AG08395 (cell line): ENCODE measurements around the gene TMEM184A.

Experiments
- DNase-seq: peaks from one replicate; pipeline ENCODE4 v3.0.0; 2012; ENCODE audit warnings: mixed read lengths, low spot score

The TMEM184A gene

DNA sequence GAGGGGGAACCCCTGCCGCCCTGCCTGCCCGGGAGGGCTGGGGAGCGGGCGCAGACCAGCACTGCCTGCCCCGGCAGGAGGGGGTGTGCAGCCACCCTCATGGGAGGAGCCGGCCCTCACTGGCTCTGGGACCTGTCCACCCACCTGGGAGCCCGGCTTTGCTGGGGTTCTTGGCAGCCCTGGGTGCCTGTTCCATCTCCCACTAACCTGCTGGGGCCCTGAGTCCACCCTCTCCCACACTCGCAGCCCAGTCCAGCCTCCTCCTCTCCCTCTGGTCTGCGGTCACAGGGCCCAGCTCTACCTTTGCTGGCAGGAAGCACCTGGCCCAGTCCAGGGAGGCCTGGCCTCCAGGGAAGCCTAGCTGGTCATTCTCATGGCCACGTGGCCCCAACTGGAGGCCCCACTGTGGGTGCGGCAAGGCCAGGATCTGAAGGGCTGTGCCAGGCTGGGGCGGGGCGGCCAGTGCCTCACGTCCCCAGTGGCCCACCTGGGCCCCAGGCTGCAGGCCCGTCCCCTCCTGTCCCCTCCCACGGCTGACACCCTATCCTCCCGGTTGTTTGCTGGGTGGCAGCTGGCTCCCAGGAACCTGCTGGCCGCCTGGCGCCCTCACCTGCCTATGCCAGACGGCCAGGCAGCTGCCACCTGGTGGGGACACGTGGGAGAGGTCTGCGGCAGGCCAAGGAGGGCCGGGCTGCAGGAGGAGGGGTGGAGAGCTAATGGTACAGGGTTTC, at the start of gene TMEM184A:
Gene TMEM184A, minus strand, starts transcription at position 393 of the 731 bp plus-strand sequence. CDS start 721 bp downstream, outside the sequence.
- no peak for DNase-seq

DNA sequence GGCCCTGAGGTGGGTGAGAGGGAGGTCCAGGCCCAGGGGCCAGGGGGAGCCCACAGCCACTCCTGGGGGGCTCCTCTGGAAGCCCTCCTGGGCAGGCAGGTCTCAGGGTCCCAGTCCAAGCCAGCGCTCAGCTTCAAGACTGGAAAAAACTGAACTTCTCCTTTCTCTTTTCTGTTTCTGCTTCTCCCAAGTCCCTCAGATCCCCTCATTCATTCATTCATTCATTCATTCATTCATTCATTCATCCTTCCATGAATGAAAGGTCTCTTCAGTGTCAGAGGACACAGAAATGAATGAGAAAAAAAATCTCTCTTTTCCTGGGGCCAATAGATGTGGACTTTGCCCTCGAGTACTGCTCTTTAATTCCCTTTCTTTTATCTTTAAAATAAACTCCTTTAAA, 48.4 kb upstream of the TMEM184A start:
- no peak for DNase-seq

DNA sequence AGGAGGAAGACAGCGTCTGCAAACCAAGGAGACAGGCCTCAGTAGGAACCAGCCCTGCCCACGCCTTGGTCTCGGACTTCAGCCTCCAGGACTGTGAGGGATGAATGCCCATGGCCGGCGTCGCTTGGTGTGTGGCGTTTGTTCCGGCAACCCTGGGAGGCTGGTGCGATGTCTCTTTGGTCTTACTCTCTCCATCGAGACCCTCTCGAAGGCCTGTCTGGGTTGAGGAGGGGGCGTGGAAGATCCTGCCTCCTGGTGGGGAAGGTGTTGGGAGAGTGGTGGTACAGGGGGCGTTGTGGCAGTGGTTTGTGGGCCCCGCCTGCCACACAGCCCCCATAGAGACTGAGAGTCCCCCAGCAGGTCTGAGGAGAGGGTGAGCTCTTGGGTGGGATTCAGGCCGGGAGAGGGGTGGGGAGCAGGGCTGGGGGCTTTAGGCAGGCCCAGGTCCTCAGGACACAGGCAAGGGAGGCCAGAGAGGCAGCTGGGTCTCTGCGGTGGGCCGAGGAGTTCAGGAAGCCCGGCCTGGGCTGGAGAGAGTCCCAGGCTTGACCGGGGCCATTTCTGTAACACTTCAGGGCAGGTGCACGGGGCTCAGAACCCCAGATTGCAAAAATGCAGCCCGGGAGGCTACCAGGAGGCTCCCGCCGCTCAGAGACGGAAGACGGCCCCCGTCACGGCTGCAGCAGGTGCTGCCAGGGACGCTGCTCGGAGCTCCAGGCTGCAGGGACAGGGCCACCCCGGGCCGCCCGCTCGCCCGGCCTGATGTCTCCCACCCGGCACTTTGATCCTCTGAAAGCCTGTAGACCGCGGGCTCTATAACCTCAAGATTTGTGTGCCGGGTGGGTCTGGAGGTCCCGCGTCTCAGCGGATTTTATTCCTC, 47.6 kb upstream of the TMEM184A start:
- no peak for DNase-seq

DNA sequence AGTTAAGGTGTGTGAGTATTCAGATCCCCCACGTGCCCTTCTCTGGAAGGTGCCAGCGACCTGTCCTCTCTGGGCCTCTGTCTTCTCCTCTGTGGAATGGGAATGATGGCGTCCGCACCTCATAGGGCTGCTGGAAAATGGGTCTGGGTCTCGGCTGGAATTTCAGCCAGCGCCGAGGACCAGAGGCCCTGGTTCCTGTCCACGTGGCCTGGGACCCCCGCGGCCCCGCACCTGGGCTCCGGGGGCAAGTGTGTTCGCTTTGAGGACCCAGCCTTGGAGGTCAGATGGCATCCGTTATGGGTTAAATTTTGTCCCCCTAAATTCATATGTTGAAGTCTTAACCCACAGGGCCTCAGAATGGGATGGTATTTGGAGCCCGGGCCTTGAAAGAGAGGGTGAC, 46.4 kb upstream of the TMEM184A start:
- no peak for DNase-seq

DNA sequence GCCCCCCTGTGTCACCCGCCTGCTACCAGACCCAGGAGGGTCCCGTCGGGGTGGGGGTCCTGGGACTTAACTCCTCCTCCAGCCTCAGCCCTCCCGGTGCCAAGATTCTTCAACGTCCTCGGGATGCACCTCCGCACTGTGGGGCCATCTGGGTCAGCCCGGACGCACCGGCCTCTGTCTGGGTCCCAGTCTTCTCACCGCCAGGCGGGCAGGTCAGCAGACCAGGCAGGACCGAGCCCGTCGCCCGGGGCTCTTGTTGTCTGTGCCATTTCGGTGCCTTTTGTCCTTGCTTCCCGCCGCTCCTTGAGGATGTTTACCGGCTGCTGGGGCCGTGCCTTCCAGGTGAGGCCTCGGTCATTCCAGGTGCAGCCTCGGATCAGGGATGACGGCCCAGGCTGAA, 46.0 kb upstream of the TMEM184A start:
- no peak for DNase-seq

DNA sequence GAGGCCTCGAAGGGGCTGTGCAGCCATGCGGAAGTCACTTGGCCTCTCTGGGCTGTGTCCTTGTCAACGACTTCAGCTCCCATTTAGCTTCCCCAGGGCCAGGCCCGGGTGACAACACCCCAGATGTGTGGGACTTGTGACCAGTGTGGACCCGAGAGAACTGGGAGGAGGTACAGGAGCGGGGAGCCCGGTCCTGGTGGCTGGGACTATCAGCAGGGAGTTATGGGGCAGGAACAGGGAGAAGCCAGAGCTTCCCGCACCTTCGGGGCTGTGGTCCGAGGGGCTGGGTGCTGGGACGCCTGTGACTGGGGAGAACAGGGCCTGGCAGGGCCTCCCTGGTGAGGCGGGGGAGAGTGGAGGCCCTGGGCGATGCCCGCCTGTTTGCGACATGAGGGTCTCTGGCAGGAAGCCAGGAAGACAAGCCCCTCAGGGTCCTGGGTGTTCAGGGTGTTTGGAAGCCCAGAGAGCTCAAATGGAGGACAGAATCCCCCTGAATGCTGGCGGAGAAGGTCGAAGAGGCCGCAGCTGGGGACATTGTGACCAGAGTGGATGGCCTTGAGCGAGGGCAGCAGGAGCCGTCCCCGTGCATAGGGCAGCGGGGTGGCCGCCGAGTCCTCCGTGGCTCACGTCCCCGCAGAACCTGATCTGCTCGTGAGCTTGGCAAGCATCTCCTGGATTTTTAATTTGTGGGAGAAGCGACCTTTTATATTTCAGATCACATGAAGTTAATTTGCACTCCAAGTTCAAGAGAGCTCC, 43.8 kb upstream of the TMEM184A start:
- DNase-seq, result no peak

DNA sequence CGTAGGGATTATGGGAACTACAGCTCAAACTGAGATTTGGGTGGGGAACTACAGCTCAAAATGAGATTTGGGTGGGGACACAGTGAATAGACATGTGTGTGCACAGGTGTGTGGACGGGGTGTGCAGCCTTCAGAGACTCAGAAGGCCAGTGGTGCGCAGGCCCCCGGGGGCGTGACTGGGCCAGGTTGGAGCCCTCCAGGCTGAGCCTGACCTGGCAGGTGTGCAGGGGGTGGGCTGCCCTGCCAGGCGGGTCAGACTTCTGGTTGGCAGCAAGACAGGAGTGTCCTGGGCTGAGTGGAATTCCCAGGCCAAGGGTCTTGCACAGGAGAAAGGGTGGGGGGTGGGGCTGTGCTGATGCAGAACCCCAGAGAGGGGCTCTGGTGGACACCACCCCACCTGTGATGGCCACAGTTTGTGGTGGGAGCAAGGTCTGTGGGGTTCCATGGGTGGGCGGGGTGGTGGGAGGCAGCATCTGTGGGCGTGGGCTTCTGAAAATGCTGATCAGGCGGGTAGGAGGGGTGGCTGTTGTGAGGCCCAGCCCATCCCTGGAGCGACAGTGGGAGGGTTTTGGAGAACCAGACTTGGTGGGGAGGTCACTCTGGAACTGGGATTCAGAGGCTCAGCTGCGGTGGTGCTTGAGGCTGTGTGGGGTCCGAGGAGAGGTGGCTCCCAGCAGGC, 43.1 kb upstream of the TMEM184A start:
- DNase-seq, result no peak

DNA sequence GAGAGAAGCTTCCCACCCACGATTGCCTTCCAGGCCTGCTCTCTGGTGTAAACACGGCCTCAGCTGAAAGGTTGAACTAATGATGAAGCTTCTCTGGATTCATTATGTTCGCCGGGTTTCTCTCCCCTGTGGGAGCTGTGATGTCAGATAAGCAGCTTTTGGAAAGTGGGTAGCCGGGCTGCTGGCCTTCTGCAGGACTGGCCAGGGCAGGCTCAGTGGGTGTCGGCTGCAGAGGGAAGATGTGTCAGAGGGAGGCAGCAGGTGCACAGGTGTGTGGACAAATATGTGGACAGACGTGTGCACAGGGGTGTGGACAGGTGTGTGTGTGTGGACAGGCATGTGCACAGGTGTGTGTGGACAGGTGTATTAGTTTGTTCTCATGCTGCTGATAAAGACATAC, 42.3 kb upstream of the TMEM184A start:
- DNase-seq, result no peak

DNA sequence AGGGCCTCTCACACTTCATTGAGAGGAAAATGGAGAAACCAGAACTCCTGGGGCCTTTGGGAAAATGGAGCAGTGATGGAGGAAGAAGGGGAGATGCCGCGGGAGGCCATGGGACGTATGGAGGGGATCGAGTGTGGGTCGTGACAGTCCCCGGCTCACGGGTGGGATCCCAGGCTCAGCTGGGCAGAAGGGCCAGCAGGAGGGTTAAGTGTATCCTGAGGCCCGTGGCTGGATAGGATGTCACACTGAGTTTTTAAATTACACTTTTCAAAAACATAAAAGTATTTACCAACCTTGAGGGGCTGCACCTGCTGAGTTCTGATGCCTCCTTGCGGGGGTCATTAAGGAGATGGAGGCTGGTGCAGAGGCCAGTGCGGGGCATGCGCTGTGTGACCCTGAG, 41.8 kb upstream of the TMEM184A start:
- DNase-seq, result no peak

DNA sequence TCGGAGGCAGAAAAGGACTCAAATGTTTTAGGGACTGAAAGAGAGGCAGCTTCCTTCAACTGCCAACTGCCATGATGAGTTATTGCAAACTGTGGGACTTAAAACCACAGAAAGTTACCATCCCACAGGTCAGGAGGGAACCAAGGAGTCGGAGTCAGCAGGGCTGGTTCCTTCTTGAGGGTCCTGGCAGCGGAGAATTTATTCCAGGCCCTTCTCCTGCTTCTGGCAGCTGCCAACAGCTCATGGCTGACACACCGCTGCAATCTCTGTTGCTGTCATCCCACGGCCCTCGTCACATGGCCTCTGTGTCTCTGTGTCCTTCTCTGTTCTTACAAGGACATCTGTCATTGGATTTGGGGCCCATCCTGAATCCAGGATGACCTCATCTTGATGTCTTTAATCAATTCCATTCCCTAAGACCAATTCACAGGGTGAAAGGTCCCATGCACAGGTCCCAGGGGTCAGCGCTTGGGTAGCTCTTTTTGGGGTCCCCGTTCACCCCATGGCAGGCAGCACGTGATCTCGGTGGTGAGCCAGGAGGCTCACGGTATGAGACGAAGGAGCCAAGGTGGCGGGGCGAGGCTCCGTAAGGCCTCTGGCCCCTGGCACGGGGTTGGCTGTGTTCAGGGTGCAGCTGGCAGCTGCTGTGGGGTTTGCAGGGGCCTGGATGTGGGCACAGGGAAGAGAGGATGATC, 41.2 kb upstream of the TMEM184A start:
- DNase-seq, result no peak

DNA sequence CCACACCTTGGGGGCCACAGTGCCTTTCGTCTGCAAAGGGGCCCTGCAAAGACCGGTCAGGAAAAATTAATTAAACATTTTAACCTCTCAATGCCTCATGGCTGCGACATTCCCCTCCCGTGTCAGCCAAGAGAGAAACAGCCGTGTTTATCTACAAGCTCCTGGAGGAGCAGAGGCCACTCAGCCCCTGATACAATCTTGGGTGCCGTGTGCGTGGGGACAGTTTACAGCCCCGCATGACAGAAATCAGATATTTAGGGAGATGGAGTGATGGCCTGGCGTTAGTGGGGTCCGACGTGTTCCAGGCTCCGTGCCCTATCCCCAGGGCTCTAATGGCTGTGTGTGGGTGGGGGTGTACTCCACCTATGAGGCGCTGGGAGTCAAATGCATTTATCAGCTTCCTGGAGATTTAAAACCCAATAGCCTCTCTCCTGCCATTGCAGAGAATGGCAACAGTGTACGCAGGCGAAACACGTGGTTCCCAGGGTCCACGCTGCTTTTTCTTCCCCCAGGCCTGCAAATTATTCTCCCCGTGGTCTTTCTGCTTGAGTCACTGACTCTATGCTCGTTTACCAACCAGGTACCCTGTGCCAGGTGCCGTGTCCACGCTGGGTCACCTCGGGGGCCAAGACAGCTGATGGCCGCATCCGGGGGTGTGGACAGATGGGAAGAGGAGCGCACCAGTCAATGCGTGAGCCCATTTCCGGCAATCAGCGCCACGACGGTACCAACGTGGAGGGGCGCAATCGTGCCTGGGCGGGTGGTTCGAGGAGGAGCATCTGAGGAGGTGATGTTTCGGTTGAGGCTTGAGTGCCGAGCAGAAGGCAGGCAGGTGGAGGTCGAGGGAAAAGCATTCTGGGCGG, 40.4 kb upstream of the TMEM184A start:
- no peak for DNase-seq

DNA sequence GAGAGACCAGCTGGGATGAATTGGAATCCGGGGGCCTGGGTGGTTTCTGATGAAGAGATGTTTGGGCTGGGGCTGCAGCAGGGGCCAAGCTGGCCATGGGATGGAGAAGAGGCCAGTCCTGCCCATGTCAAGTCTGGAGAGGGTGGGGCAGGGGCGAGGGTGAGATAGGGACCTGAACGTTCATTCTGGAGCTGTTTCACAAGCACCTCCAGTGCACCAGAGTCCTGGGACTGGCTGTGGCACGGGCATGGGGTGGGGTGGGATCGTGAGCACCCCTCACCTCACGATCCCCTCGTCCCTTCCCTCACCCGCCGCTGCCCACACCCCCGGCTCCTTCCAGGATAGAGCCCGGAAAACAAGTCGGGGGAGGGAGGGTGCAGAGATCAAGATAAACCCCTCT, 39.6 kb upstream of the TMEM184A start:
- no peak for DNase-seq

DNA sequence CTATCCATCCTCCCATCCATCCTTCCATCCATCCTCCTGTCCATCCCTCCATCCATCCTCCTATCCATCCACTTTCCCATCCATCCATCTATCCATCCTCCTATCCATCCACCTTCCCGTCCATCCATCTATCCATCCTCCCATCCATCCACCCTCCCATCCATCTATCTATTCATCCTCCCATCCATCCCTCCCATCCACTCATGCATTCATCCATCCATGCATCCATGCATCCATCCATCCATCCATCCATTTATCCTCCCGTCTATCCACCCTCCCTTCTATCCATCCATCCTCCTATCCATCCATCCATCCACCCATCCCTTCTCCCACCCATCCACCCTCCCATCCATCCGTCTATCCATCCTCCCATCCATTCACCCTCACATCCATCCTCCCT, 39.0 kb upstream of the TMEM184A start:
- no peak for DNase-seq

DNA sequence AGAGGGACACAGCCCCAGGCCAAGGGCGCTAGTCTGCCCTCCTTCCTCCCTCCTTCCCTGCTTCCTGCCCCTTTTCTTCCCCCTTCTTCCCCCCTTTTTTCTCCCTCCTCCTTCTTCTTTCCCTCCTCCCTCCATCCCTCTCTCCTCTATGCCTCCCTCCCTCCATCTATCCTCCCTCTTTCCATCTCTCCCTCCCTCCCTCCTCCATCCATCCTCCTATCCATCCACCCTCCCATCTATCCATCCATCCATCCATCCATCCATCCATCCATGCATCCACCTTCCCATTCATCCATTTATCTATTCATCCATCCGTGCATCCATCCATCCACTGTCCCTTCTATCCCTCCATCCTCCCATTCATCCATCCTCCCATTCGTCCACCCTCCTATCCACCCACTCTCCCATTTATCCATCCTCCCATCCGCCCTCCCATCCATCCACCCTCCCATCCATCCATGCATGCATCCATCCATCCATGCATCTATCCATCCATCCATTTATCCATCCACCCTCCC, 38.0 kb upstream of the TMEM184A start:
- no peak for DNase-seq

DNA sequence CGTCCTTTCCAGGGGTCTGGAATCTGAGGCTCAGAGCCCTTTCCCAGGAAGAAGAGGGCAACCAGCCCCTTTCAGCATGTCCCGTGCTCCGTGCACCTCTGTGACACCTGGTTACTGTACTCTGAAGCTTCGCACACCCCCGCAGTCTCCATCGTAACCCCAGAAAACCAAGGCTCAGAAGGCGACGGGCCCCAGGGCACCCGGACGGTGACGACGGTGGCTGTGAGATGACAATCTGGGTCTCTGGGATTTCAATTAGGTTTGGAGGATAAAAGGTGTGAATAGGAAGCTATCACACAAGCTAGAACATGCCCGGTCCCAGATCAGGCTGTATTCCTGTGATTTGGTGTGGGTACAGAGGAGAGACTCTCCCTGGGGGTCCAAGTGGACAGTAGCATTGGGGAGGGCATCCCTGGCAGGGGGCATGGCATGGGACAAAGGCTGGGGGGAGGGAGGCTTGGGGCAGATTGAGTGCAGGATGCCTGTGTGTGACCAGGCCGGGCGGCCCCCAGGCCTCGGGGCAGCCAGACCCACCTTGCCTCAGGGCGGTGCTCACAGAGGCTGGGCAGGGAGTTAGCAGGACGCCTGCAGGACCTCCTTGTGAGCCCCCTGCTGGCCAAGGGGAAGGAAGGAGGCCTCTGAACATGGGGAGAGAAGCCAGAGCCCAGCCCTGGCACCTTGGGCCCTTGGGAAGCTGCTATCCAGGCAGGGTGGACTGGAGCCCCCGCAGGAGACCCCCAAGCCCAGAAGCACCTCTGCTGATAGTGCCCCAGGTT, 37.3 kb upstream of the TMEM184A start:
- no peak for DNase-seq

DNA sequence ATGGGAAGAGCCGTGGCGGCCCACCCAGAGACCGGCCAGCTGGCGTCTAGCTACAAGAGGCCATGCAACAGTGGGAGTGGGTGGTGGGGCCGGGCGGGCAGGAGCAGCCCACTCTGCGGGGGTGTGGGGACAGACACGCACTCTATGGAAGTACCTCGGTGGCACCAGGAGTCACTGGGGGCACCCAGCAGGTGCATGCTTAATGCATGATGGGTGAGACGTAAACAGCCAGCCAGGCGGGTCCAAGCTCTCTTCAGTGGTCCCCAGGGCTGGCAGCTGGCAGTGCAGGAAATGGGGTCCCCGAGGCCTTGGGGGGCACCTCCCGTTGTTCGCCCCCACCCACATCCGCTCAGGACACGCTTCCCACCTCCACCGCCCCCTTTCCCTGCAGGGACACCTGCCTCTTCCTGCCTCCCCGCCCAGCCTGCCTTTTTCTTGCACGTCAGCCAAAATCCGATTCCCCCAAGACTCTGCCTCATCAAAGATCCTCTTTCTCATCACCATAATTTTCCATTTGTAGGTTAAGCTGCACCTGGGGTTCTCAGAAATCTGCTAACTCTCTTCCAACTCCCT, 36.4 kb upstream of the TMEM184A start:
- no peak for DNase-seq

DNA sequence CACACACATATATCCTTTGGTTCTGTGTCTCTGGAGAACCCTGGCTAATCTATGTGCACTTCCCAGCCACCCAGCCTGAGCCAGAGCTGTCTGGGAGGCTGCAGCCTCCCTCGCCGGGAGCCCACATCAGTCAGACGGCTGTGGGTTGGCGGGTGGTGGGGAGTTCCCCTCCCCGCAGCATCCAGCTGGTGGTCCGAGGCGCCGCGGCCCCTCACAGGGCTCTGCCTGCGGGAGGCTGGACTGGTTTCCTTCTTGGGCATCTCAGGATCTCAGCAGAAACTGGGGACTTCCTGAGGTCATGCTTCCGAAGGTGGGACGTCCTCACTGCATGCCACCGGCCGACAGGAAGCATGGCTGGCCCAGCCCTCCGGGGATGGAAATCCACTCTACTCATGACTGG, 35.9 kb upstream of the TMEM184A start:
- DNase-seq, result no peak

DNA sequence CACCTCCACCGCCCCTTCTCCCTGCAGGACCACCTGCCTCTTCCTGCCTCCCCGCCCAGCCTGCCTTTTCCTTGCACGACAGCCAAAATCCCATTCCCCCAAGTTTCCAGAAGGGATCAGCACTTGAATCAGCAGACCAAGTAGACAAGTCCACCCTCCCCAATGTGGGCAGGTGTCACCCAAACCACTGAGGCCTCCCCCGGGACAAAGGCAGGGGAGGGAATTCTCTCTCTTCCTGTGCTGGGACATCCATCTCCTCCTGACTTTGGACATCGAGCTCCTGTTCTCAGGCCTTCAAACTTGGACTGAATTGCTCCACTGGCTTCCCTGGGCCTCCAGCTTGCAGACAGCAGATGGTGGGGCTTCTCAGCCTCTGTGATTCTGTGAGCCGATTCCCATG, 35.4 kb upstream of the TMEM184A start:
- DNase-seq, result no peak

DNA sequence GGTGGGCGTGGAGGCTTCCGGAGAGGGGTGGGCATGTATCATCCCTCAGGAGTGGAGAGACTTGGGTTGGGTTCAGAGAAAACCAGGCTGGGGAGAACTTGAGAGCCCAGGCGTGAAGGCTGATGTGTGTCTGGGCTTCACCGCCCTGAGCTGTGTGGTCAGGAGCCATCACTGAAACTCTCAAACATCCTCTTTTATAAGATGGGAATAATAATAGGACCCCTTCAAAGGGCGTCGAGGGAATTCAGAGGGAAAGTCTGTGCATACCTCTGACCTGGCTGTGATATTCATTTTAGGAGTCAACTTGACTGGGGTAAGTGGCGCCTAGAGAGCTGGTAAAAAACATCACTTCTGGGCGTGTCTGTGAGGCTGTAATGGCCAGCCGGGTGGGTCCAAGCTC, 34.9 kb upstream of the TMEM184A start:
- no peak for DNase-seq
